CD4-positive, alpha-beta T cell treated with Interleukin-2 at 100 ng/mL for 4 hours (primary cell): ENCODE results near the gene SH3RF3.

Experiments
- DNase-seq: peaks from one replicate; pipeline ENCODE4 v3.0.0-alpha.2; 2020; ENCODE audit warnings: low spot score

Gene SH3RF3

DNA sequence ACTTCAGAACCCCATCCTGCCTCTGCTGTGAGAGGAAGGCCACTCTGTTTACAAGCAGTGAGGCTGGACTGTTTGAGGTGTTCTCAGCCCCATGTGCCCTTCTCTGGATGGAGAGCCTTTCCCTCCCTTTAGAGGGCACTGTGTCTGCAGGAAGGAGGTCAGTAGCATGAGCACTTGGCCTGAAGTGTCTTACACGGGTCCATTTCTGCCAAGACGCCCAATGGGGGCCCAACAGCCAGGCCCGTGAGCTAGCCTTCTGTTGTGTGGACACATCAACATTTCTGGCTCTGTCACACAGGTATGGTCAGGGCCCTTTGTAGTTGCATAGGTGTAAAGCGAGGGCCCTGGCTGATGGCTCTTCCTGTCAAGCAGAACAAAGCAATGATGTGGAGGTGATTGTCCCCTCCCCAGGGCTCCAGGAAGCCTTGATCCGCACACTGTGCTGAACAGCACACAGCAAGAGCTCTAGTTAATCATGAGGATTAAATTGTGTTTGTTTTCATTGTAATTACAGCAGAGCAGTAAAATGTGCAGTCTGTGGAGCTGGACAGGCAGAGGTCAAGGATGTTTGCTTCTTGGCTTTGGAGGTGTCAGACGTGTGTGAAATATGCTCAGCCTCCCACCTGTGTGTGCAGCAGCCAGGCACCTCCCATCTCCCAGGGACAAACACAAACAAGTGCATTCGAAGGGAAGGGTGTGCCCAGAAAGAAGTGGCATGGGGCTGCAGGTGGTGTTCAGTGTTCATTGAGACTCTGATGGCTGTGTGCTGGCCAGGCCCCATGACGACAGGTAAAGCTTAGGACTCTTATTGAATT is 132.1 kb downstream of the SH3RF3 start:
- DNase-seq: no peak

DNA sequence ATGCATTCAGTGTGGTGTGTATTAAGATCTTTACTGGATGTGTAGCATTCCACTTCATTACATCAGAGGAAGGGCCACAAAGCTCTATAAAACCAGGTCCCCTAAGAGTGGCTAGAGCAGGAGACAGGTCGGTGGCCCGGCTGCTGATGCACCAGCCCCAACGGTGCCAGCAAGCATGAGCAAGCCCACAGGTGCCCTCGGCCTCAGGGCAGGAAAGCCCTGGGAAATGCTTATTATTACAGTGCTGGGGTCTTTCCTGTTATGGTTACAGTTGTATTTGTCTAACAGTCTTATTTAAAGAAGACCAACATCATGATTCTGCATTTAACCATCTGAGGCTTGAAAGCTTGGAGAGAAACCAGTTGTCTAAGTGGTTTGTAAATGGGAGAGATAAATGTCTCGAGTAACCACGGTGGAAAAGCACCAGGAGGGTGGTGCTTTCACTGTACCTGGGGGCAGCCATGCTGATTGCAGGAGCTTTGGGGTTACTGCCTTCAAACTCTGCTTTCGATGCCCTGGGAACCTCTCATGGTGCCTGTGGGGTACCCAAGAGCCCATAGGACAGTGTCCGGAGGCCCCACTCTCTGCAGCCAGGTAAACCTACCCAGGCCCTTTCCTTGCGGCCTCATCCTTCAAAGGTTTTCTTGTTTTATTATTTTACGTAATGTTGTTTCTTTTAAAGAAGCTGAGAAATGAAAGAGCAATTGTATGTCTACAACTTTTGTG is 133.1 kb downstream of the SH3RF3 start:
- DNase-seq: no peak

DNA sequence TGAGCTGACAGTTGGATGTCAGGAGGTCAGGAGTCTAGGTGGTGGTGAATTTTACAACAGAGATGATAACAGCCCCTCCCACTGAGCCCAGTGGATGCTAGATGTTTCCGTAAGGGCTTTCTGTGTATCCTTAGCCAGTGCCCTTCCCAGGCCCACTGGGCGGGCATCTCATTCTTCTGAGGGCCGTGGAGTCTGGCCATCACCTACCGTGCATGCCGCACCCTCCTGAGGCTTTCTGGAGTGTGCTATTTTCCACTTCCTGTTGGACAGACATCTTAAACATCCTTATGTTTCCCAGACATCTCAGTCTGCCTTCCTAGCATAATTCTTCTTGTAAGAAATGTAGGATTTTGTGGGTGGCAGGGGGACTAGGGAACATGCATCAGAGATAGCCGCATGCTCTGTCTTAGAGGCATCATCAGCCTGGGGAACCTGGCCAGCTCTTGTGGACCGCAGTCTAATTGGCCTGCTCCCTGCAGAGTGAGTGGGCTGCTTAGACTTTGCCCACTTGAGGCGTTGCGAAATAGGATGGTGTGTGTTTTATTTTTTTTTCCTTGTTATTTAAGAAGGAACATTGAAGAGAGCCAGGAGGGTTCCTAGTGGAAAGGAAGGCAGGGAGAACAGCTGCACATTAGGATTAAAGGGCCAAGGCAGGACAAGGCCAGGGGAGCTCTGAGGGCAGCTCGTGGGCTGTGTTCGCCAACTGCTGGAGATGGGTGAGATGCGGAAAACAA is 135.8 kb downstream of the SH3RF3 start:
- DNase-seq: no peak

DNA sequence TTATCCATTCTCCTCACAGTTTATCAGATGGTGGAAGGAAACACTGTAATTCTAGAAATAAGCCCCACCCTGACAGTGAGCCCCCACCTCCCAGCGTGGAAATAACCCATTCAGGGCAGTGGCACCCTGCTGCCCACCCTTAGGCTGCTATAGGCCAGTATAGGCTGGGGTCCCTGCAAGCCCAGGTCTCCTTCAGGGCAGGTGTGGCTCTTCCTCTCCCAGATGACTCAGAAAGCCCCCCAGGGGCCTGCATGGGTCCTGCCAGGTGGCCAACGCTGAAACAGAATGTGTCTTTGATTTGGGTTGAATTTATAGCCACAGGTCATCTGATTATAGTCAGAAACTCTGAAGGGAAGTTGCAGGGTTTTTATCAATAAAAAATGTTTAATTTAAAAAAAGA is 136.4 kb downstream of the SH3RF3 start:
- DNase-seq: no peak

DNA sequence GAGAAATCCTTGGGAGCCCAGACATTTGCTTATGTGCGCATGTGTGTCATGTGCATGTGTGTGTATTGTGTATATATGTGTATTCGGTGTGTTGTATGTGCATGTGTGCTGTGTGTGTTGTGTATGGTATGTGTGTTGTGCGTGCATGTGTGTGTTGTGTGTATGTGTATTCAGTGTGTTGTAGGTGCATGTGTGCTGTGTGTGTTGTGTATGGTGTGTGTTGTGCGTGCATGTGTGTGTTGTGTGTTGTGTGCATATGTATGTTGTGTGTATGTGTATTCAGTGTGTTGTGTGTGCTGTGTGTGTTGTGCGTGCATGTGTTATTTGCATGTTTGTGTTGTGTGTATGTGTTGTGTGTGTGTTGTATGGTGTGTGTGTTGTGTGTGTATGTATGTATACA is 136.9 kb downstream of the SH3RF3 start:
- DNase-seq: no peak

DNA sequence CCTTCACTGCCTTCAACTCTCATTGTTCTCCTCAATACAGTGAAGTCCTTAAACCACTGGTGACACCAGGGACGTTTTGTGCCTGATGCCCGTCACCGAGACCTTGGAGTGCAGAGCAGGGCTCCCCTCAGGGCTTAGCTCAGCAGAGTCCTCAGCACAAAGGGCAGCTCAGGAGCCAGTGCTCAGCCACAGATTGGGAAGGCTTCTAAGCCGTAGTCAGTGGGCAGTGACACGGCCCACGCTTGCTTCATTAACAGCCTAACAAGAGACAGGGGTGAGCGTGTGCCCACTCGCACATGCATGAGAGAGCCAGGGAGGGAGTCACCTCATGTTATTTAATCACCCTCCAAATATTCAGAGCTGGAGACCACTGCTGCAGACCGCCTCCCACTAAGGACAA is 137.5 kb downstream of the SH3RF3 start:
- DNase-seq: no peak

DNA sequence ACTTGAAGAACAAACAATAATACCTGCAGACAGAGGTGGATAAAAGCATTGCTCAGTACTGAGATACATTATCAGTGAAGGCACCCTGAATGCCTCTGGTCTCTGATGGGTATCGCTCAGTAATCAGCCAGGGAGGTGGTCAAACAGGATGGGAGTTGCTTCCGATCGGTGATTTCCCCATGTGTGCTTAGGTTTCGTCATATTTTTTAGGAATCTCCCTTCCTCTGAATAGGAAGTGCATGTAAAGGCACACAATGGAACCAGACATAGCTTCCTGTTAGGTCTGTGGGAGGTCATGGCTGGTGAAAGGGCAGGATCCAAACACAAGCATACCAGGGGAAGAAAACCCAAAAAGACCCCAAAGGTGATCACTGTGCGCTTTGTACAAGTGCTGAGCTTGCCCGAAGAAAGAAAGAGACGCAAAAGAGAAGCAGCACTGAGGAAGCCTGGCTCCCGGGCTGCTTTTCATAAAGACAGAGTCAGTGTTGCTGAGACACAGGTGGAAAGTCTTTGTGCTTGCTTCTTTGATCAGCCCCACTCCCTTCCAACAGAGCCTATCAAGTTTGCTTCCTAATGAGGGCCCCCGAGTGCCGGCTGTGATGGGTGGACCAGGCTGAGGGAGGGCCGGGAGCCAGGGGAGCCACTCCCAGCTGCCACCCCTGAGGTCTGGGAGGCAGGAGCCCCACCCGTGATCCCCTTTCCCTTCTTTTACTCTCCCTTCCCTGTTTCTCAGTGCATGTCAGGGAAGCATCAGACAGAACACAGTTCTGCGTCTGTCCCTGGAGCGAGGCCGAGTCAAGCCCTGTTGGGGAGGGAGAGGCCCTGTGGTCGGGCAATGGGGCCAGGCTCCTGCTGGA is 138.2 kb downstream of the SH3RF3 start:
- no peak for DNase-seq

DNA sequence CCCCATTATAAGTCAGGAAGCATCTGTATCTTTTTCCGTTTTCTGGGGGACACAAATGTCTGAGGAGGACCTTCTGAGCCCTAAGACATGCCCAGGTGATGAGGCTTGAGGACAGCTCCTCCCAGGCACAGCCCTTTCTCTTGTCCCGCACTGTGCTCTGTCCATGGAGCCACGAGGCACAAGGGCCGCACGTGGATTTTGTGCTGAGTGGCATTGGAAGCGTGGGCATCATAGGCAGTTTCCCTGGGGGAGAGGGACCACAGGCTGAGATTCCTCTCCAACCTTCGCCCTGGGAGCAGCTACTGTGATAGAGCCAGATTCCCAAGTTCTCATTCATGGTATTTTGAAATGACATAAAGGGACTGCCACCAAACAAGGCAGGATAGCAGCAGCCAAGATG is 139.9 kb downstream of the SH3RF3 start:
- DNase-seq: no peak

DNA sequence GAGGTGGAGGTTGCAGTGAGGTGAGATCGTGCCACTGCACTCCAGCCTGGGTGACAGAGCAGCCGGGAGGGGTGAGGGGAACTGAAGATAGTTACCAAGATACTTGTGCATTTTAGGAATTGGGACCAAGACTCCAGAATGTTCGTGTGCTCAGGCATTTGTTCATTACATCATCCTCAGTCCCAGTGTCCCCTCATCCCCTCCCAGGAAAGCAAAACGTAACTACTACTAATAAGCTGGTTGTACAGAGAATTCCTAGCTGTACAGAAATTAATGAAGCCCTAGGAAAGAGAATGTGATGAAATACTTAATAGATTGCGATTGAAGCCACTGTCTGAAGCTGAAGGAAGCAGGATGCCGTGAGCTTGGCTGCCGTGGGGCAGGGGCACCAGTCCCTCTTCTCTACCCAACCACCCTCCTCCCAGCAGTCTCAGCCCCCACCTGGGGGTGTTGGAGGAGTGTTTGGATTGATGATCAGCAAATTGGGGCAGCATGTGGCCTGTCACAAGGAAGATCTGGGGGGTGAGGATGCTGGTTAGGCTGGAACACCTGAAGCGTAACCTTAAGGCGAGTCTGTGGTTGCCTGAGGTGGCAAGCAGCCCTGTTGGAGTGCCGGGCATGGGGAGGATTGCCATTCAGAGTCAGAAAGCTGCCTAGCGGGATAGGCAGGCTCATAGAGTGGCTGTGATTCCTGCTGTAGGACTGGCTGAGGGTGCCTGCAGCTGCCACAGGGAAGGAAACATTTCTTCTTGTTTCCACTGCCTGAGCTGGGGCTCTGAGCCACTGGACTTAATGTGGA is 140.9 kb downstream of the SH3RF3 start:
- no peak for DNase-seq

DNA sequence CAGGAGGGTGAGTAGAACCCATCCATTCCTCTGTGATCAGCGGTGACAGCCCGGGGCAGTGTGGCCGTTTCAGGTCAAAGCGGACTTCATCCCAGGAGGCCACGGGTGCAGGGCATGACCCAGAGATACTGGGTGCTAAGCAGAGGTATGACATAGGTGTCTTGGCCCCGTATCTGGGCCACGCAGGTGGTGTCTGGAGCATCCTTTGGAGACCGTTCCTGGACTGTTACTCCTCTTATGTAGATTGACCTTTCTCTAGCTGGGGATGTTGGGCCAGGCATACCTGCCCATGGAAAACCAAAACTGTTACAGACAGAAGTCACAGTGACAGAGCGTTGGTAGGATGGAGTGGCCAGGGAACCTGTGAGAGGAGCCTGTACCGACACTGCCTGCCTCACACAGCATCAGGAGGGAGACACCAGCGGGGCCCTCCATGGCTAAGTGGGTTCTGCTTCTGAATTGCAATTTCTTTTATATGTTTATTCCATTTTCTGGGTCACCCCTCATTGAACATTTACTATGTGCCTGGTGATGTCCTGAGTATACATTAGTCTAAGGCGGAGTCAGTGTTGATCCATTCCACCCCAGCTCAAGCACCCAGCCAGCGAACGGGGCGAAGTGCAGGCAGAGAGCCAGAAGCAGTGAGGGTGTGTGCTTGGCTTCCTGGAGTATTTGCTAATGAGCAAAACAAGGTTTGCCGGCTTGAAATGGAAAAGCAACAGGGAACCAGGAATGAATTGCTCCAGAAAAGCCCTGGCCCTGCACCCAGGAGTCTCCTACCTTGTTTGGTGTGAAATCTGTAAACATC is 141.7 kb downstream of the SH3RF3 start:
- no peak for DNase-seq

DNA sequence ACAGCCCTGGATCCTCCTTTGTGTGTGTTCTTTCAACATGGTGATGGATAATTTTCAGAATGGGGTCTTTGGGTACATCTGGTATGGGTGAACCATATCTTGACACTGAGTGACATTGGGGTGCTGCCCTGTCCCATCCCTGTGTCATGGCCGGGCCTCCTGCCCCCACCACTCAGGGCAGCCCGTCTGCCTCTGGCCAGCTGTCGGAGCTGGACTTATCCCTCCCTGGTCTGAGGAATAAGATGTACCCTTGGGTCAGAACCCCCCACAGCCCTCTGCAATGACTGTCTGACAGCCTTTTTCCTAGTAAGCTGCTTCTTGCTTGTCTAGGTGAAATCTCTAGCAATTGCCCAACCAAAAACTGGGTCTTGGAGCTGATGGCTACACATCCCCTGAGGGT is 142.9 kb downstream of the SH3RF3 start:
- DNase-seq: no peak

DNA sequence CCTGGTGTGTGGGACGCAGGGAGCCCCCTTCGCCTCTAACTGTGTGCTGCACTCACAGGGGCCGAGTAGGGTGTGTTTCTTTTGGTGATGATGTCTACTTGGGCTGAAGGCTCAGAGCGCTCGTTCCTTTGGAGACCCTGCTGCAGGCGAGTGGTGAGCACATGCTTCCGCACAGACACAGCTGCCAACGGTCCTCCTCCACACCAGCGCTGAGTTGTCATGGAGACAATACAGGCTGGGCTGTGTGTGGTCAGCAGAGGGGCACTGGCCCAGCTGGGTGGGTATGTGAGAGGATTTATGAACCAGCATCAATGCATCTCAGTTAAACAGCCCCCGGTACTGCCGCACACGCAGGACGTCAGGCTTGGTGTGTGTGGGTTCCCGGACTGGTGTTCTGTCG is 143.5 kb downstream of the SH3RF3 start:
- no peak for DNase-seq

DNA sequence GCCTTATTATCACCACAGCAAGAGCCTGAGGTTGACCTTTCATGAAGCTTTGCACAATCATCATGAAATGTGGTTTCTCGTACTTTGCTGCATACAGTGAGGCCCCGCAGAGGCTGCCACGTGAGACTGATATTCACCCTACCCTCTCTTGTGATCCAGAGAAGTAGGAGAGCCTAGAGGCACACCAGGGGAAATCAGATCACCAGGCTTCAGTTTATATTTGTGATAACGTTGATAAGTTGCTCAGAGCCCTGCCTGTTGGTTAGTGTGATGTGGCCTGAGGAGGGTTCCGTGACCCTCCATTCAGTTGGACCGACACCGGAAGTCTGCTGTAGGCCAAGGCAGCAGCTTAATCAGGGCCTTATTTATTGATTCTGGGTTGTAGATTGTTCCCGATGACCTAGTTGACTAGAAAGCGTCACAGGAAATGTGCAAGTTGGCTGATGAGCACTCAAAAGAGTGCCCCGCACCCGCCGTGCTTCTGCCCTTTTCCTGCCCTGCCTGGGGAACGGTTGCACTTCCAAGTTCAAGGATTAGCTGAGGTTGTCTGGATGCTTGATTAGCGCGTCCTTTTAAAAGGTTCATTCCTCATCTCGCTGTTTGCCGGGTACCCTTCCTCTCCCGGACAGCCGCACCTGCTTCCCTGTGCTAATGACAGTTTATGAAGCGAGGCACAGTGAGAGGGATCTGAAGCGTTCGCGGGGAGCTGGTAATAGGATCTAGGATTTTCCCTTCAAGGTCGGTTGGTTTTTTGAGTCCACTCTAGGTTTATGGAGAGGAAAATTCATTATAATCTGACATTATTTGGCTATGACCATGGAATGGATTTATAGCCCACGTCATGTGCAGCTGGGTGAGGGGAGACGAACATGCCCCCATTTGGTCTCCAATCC is 146.4 kb downstream of the SH3RF3 start:
- no peak for DNase-seq

DNA sequence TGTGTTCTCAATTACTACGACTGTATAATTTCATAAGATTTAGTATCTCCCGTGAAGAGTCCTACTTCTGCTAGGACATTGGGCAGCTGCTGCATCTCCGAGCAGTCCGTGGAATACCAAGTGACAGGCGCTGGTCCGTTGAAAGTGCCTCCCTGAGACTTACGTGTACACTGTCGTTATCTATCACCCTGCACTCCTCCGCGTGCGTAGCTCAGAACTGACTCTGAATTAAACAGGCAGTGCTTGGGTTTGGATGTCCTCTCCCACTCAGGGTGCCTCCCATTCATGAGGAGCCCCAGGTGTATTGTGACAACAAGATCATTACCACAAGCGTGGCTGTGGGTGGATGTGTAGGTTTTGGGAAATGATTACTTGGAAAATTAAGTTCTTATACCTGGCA is 148.4 kb downstream of the SH3RF3 start:
- DNase-seq: no peak

DNA sequence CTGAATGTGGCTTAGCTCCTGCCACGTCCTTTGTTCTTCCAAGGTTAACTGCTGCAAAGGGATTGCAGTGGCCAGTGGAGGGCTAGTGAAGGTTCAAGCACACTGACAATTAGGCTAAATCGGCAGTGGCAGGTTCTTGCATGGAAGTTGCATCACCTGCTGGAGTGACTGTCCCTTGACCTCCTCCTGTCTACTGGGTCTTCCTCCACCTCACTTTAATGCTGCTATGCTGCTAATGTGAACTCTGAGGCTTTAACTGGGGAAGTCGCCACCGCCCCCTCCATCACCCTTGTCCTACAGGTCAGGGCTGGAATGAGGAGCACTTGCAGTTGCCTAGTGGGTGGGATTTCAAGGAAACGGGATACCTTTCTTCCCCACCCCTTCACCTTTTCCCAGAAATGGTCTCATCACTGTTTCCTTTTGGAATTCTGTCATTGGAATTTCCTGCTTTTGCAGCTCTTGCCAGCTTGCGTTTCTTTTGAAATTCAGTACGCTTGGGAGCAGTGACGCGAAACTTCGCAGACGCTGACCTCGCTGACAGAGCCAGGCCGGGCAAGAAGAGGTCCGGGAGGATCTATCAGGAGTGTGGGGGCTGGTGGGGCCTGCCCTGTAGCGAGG is 150.3 kb downstream of the SH3RF3 start:
- no peak for DNase-seq

DNA sequence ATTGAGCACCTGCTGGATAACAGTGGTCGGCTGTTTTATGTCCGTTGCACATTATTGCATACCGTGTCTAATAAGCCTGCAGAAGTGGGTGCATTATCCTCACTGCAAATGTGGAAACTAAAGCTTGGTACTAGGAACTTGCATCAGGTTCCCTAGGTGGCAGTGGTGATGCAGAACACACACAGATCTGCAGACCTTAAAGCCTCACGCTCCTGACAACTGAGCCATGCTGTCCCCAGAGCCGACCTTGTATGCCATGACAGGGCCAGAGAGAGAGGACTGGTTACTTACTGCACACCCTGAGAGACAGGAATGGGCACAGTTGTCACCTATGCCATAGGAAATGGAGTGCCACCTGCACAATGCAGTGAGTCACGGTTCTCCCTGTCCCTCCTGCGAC is 151.8 kb downstream of the SH3RF3 start:
- no peak for DNase-seq

DNA sequence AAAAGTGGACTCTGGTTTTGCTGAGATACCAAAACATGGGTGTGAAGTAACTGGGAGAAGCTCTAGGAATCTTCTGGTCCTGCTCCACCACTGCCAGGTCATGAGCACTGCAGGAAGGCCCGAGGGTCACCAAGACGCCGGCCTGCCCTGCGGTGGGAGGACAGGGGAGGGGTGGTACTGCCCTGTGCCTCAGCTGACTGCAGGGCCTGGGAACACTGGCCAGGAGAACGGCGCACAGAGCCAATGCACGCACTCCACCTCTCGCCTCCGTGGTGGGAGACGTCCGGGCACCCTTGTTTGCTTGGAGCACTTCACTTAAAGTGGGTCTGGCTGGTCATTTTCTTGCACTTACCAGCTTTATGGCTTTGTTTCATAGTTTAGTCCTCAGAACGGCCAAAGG is 153.4 kb downstream of the SH3RF3 start:
- no peak for DNase-seq

DNA sequence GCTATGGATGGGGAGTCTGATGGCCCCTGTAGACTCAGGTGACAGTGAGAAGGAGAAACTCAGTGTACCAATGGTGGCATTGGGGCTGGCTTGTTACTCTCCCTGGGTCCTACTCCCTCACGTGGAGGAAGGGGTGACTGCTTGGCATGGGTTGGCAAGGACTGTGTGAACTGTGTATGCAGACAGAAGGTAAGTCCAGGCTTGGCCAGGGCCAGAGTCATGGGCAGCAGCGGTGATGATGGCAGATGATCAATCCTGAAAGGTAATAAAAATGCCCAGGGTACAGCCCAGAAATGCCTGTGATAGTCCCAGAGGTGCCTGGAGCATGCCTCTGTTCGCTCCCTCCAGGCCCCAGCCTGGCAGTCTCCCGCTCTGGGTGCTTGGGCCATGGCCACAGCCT is 153.9 kb downstream of the SH3RF3 start:
- DNase-seq: no peak

DNA sequence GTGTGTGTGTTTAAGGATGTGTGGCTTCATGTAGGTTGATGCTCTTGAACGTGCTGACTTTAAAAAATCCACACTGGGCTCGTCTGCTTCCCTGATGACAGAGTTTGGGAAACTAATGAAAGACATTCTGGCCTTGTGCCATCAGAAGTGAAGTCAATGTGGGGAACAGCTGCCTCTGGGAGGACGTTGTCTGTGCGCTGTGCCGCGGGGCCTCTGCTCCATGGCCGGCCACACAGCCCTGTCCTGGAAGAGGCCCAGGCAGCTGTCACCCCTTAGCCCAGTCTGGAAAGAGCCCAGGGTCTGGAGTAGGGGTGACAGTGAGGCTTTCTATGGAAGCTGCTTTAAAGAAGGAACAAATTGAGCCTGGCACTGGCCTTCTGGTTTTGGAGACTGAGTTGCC is 155.8 kb downstream of the SH3RF3 start:
- DNase-seq: no peak
